Heart right ventricle (tissue), 16 donors: ENCODE data around the gene PRPF39. TPM values are rescaled to one million over a fixed set of nuclear protein-coding genes. Genes with fewer than 3 reads are reported as not detected.

Source experiments
- ATAC-seq, 8 donors: fragments of 200-7000 bp; cut with Tn5 transposase; one replicate each; pipeline ENCODE4 v1.9.1; 2020; ENCODE audit warnings: mild to moderate bottlenecking in 8 of 8, moderate library complexity in 8 of 8, moderate number of reproducible peaks in 1 of 8
- DNase-seq, 2 donors: peaks; one replicate each; pipeline ENCODE4 v3.0.0-alpha.2; 2020
- H3K27ac ChIP-seq, 10 donors: fragments of 200-600 bp; sonication (generic) in 2 of 10; one replicate each; pipeline versions ENCODE4 v1.5.0 to v1.8.0; 2020 to 2022; ENCODE audit warnings: mild to moderate bottlenecking in 3 of 10
- H3K27me3 ChIP-seq, 7 donors: fragments of 200-600 bp; one replicate each; pipeline ENCODE4 v1.8.0; 2021 to 2022; ENCODE audit warnings: mild to moderate bottlenecking in 2 of 7
- H3K36me3 ChIP-seq, 9 donors: fragments of 200-600 bp; sonication (generic) in 1 of 9; one replicate each; pipeline versions ENCODE4 v1.5.0 to v1.8.0; 2020 to 2022; ENCODE audit warnings: mild to moderate bottlenecking in 2 of 9
- H3K4me1 ChIP-seq, 9 donors: fragments of 200-600 bp; sonication (generic) in 1 of 9; one replicate each; pipeline versions ENCODE4 v1.5.0 to v1.8.0; 2020 to 2022; ENCODE audit warnings: mild to moderate bottlenecking in 4 of 9
- H3K4me3 ChIP-seq, 10 donors: fragments of 200-600 bp; sonication (generic) in 2 of 10; one replicate each; pipeline versions ENCODE4 v1.5.0 to v1.8.0; 2020 to 2022; ENCODE audit warnings: mild to moderate bottlenecking in 7 of 10, moderate library complexity in 2 of 10
- H3K9me3 ChIP-seq, 11 donors: fragments of 200-600 bp in 10 of 11; sonication (generic) in 2 of 11; one replicate each; pipeline versions ENCODE4 v1.5.0 to v1.8.0; 2013 to 2022; ENCODE audit warnings: mild to moderate bottlenecking in 2 of 11, control low read depth in 1 of 11, moderate library complexity in 1 of 11
- WGBS, 2 donors: extraction: QIAGEN DNeasy Blood & Tissue Kit; methylation state at CpG; one replicate each; pipeline ENCODE4 v1.1.7; 2013; ENCODE audit warnings: inconsistent platforms in 1 of 2; 5-methylcytosine and 5-hydroxymethylcytosine counted together
- intact Hi-C, 10 donors: fragments of 100-400 bp; cut with DNase I; formaldehyde crosslinking; loops; one replicate each; pipeline versions ENCODE4 v1.11.1 to v1.14.2; 2022
- polyA plus RNA-seq, 2 donors: library from polyadenylated mRNA; stranded (reverse); fragments of 200-250 nt; gene quantifications; one replicate each; pipeline ENCODE4 v1.2.3, GENCODE V29; 2013
- total RNA-seq, 10 donors: library from RNA; stranded (reverse); fragmentation: NEBNext Ultra II Directional in 3 of 10; extraction: Animal tissue kit (Norgen Biotek cat#: 25700) in 3 of 10; gene quantifications; one replicate each; pipeline versions ENCODE4 v1.2.1 to v1.2.4, GENCODE V29; 2021 to 2023
- TF ChIP-seq, protein P1 (sequence below), 9 donors: fragments of 200-600 bp; sonication (generic) in 2 of 9; IDR thresholded peaks; one replicate each; pipeline versions ENCODE4 v1.5.0 to v1.8.0; 2021 to 2022; ENCODE audit warnings: antibody characterized with exemption in 9 of 9, mild to moderate bottlenecking in 5 of 9, moderate library complexity in 1 of 9
- donor health status: Arrhythmogenic right ventricular cardiomyopathy.
- donor health status: ischemic (EF 13 %, LVEDD 7.1; RV severe dilation, severe dysfunction).
- donor health status: healthy with polysubstance abuse.
- donor health status: DM: no; HTN: yes; CAD: no.
- donor health status: DM: no; HTN: no; CAD: no.
- donor health status: ischemic (EF 25% LVEDD 6.9; RV normal size, moderate dysfunction).
- donor health status: ischemic (EF 25% LVEDD 5.7; RV mildly dilated, moderate dysfunction).
- donor health status: healthy.
- donor health status: DM: yes; HTN: yes; CAD: no.
- donor health status: Ischemic cardiomyopathy.
- donor health status: ischemic (EF 35%, LVEDD 5.7; RV mildly dilated, moderate dysfunction).
- donor health status: nonischemic (EF 11% LVEDD 7.7; RV severe dilation, severe dysfunction).
- donor health status: DM: yes; HTN: yes; CAD: no.
- donor health status: PGD.
- donor health status: ischemic (EF 29% LVEDD 5.4; RV normal size, mild dysfunction).
- donor health status: nonischemic (EF 23%, LVEDD 6.1; RV moderate dilation, normal function).

PRPF39 gene
- total and polyA plus RNA-seq, 12 donors, result 8.2 to 39.5 (median 13.4) TPM

DNA sequence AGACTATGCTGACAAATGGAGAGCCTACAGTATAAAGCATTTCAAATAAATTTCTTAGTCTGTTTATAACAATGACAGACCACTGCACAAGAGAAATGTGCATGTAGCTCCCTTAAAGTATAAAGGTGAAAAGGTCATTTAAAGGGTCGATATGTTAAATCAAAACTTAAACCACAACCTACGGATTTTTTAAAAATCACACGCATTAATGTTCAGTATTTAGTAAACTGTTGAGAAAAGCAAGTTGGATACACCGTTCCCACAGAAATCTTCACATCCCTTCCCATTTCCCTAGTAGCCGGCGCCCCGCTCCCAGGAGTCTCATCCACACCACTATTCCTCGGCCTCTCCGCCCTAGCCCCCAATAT lies 49.8 kb downstream of the PRPF39 start:
- 0 to 2% methylated on average over 9 of the region's 9 CpGs for WGBS, 2 donors
- peaks cover 0 to 13% (median 0%) of the 10 kb centered on the region in 9 donors for H3K36me3 ChIP-seq
- intact Hi-C loops, result loop anchor here in 8 of 10 donors (1.0 to 10.0 kb wide), 17 partner anchors 36 to 236 kb away; partner anchors contain the start of genes MIS18BP1 (in 7 of the 8), PRPF39 (in 3 of the 8), TOGARAM1 (in 3 of the 8) and KLHL28 (in 2 of the 8)

DNA sequence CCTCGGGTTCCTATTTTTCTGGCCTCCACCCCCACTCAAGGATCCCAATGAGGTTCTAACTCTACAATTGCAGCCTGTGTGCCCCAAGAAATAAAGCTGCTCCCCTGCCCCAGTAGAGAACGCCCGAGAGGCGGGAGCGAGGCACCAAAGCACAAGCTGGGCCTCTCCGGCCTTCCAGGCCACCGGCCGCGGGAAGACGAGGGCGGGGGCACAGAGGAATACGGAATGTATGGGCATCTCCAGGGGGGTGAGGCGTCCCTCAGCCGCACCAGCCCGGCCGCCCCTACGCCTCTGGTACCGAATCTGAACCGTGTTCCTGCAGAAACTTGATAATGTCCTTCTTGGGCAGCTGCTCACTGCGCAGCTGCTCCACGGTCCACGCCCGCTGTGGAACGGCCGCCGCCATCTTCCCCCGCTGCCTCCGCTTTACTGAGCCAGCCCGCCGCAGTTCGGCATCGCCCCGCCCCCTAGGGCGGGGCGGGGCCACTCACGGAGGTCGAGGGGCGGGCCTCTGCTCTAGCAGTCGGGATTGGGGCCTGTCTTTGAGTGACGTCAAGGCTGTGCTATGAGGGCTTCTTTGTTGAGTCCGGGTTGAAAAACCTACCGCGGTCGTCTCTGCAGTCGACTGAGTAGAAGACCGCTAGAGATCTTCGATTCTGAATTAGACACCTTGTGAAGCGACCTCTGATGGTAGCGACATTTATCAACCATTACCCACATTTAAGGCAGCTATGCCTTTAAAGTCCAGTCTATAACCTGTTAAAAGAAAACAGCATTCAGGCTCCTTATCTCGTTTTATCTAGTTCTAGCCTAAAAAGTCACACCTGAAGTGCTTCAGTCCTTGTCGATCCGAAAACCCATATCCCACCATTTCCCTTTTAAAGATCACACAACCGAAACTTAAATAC lies 50.4 kb downstream of the PRPF39 start, which contains the start of gene FKBP3:
FKBP3 (minus strand) TSS at position 431 of the 908 bp plus-strand sequence; CDS start at position 406, 25 bp downstream.
- TF ChIP-seq, protein P1, sequence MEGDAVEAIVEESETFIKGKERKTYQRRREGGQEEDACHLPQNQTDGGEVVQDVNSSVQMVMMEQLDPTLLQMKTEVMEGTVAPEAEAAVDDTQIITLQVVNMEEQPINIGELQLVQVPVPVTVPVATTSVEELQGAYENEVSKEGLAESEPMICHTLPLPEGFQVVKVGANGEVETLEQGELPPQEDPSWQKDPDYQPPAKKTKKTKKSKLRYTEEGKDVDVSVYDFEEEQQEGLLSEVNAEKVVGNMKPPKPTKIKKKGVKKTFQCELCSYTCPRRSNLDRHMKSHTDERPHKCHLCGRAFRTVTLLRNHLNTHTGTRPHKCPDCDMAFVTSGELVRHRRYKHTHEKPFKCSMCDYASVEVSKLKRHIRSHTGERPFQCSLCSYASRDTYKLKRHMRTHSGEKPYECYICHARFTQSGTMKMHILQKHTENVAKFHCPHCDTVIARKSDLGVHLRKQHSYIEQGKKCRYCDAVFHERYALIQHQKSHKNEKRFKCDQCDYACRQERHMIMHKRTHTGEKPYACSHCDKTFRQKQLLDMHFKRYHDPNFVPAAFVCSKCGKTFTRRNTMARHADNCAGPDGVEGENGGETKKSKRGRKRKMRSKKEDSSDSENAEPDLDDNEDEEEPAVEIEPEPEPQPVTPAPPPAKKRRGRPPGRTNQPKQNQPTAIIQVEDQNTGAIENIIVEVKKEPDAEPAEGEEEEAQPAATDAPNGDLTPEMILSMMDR (IDR thresholded peaks at IDR 0.05), result peak in 4 of 9 donors; percentile 13 to 41 (median 40)
- intact Hi-C loops, result loop anchor here in 8 of 10 donors (1.0 to 10.0 kb wide), 17 partner anchors 37 to 237 kb away; partner anchors contain the start of genes MIS18BP1 (in 7 of the 8), PRPF39 (in 3 of the 8), TOGARAM1 (in 3 of the 8) and KLHL28 (in 2 of the 8)
- Histone ChIP-seq H3K9me3 (no peaks in the 10 kb centered on the region), H3K27me3 (no peaks in the 10 kb centered on the region), H3K4me3 (peak within 1 kb of the TSS; percentile 56 to 85 (median 71)), H3K36me3 (peaks cover 0 to 7% (median 0%) of the 10 kb centered on the region in 9 donors), H3K27ac (peak within 1 kb of the TSS; percentile 69 to 94 (median 92)), H3K4me1 (peaks cover 0 to 66% (median 43%) of the 10 kb centered on the region in 9 donors)
- DNase-seq (peak; percentile 94 to 98), ATAC-seq (peak; percentile 98 to 99 (median 99))
- 0 to 1% methylated on average over 53 of the region's 53 CpGs for WGBS, 2 donors

More for the DNA sequence above, 49.8 kb downstream of the PRPF39 start:
- Histone ChIP-seq H3K27ac (peak overlapping the region; percentile 69 to 94 (median 92)), H3K4me1 (peaks cover 0 to 72% (median 46%) of the 10 kb centered on the region in 9 donors), H3K27me3 (no peaks in the 10 kb centered on the region), H3K9me3 (no peaks in the 10 kb centered on the region), H3K4me3 (peak overlapping the region; percentile 56 to 85 (median 71))
- DNase-seq, result no peak
- ATAC-seq, result peak; percentile 1 to 38 (median 17)
- TF ChIP-seq, protein P1 (IDR thresholded peaks at IDR 0.05), result no peak

GRCh38 chr14:45135156-45135555 lies 51.2 kb downstream of the PRPF39 start:
- peaks cover 0 to 58% (median 34%) of the 10 kb centered on the region in 9 donors for H3K4me1 ChIP-seq
- peak in 1 of 2 donors; percentile 5 for DNase-seq
- WGBS, 2 donors, result 0 to 1% methylated on average over 7 of the region's 7 CpGs
- H3K27me3 ChIP-seq, result no peaks in the 10 kb centered on the region
- H3K4me3 ChIP-seq, result peak overlapping the region; percentile 3 to 85 (median 71)
- H3K9me3 ChIP-seq, result no peaks in the 10 kb centered on the region
- TF ChIP-seq, protein P1 (IDR thresholded peaks at IDR 0.05), result no peak
- peak overlapping the region; percentile 28 to 94 (median 92) for H3K27ac ChIP-seq
- no peak for ATAC-seq
- intact Hi-C loops, result loop anchor here in 8 of 10 donors (1.0 to 10.0 kb wide), 13 partner anchors 50 to 230 kb away; partner anchors contain the start of genes MIS18BP1 (in 7 of the 8), KLHL28 (in 4 of the 8), PRPF39 (in 3 of the 8) and TOGARAM1 (in 3 of the 8)
- no peaks in the 10 kb centered on the region for H3K36me3 ChIP-seq
